Immature natural killer cell (primary cell): Measurements from ENCODE around the gene MFAP3L. TPM values are rescaled to one million over a fixed set of nuclear protein-coding genes. Genes with fewer than 3 reads are reported as not detected.

Source experiments
- polyA plus RNA-seq, 3 donors: library from polyadenylated mRNA; unstranded; fragments of 300-500 nt; fragmentation: Illumina TruSeq; gene quantifications; one replicate each; pipeline ENCODE4 v1.2.3, GENCODE V29; 2021

Gene MFAP3L
- polyA plus RNA-seq, 3 donors from 2014 or later, result 0.63 to 3.4 (median 2.9) TPM

Other genes starting within 250 kb of the MFAP3L start
- gene AADAT, start 63.6 kb upstream of the MFAP3L start, polyA plus RNA-seq, result not detected